ENCODE data around the gene POLE.
"Not testable (repeated sequence)": the region's sequence is repeated elsewhere in the genome, so short reads cannot be mapped to it uniquely, and the experiment has no call there.

POLE gene

GRCh38 chr12:132717011-132717410 lies 29.9 kb upstream of the POLE start:
- DNase-seq: no peak

GRCh38 chr12:132716356-132716755 lies 29.2 kb upstream of the POLE start:
- no peak for DNase-seq

GRCh38 chr12:132715874-132716273 lies 28.7 kb upstream of the POLE start:
- DNase-seq: no peak

GRCh38 chr12:132713123-132713522 lies 26.0 kb upstream of the POLE start:
- no peak for DNase-seq

- peak; percentile 43 for DNase-seq
Measured at GRCh38 chr12:132711080-132711843, 24.1 kb upstream of the POLE start.

GRCh38 chr12:132710405-132711079 lies 23.4 kb upstream of the POLE start, which contains the start of gene PGAM5:
Gene PGAM5 (plus strand): TSS chr12:132710842. CDS start chr12:132710877, 35 bp downstream.
- DNase-seq: peak; percentile 87

GRCh38 chr12:132710043-132710404 lies 22.9 kb upstream of the POLE start:
- peak; percentile 51 for DNase-seq

GRCh38 chr12:132708150-132708549 lies 21.0 kb upstream of the POLE start:
- no peak for DNase-seq

GRCh38 chr12:132707241-132707640 lies 20.1 kb upstream of the POLE start:
- no peak for DNase-seq

GRCh38 chr12:132703641-132704040 lies 16.5 kb upstream of the POLE start:
- DNase-seq: no peak

GRCh38 chr12:132702640-132703039 lies 15.5 kb upstream of the POLE start:
- no peak for DNase-seq

- no peak for DNase-seq
Measured at GRCh38 chr12:132700212-132700822, 13.2 kb upstream of the POLE start.

- DNase-seq: no peak
Measured at GRCh38 chr12:132698341-132698740, 11.2 kb upstream of the POLE start.

GRCh38 chr12:132695431-132695830 lies 8.3 kb upstream of the POLE start:
- DNase-seq: no peak

- DNase-seq: not testable (repeated sequence)
Measured at GRCh38 chr12:132694888-132695287, 7.7 kb upstream of the POLE start.

- not testable (repeated sequence) for DNase-seq
Measured at GRCh38 chr12:132692030-132692429, 4.9 kb upstream of the POLE start.

GRCh38 chr12:132690112-132690511 lies 3.0 kb upstream of the POLE start:
- DNase-seq: no peak

GRCh38 chr12:132689227-132689626 lies 2.1 kb upstream of the POLE start:
- no peak for DNase-seq

GRCh38 chr12:132686825-132687210 lies 324 bp downstream of the POLE start:
- peak; percentile 62 for DNase-seq

- DNase-seq: no peak
Measured at GRCh38 chr12:132685400-132685799, 1.7 kb downstream of the POLE start.

- no peak for DNase-seq
Measured at GRCh38 chr12:132677492-132677891, 9.7 kb downstream of the POLE start.

- no peak for DNase-seq
Measured at GRCh38 chr12:132675757-132676432, 11.2 kb downstream of the POLE start.

GRCh38 chr12:132674561-132674960 lies 12.6 kb downstream of the POLE start:
- no peak for DNase-seq
